ENCODE measurements around the gene CAMK2B.

Gene CAMK2B

DNA sequence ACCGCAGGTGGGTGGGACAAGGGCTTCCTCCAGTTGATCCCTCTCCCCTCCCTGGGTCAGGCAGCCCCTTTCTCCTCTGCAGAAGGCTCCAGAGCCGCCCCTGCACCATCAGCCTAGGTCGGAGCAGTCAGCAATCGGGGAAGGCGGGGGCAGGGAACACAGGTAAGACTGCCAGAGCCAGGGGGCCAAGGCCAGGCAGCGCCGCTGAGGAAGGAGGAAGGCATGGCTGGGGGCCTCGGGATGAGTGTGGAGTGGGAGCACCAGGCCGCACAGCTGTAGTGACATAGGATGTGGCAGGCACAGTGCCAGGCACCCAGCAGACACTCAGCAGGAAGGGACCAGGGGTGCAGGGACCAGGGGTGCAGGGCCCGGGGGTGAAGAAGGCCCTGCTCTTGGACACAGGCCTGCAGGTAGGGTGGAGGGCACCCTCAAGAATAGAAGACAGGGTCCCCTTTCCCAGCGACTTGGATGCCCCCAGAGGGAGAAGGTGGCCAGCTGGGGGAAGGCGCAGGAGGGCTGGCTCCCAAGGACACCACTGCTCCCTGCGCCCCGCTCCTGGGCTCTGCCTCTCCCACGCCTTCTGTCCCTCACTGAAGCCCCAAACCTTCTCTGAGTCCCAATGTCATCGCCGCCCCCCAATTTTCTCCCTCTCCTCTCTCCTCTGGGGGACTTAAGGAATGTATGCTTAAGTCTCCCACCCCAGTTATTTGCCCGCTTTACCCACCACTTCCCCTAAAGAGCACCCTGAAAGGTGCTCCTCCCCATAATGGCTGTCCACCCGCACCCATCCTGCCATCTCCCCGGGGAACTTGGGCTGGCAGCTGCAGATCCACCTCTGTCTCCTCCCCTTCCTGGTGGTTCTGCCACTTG is 38.5 kb downstream of the CAMK2B start:
- no peak for DNase-seq (ENCODE audit: low spot score)

DNA sequence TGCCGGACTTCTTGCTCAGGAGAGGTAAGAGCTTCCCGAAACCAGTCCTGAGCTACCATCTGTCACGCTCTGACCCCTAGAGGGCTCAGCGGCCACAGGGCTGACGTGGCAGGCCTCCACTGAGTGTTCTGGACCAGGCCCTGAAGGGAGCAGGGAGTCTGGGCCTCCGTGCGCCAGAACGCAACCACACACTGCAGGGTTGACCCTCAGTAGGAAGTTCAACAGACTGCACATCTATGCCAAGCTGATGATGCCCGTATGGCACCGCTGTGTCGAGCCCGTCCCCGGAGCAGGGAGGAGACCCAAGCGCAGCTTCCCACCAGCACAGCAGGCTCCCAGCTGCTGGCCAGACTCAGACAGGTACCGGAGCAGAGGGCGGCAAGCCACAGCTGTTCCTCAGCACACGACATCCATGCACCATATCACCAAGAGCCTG is 39.2 kb downstream of the CAMK2B start:
- no peak for DNase-seq (ENCODE audit: low spot score)

DNA sequence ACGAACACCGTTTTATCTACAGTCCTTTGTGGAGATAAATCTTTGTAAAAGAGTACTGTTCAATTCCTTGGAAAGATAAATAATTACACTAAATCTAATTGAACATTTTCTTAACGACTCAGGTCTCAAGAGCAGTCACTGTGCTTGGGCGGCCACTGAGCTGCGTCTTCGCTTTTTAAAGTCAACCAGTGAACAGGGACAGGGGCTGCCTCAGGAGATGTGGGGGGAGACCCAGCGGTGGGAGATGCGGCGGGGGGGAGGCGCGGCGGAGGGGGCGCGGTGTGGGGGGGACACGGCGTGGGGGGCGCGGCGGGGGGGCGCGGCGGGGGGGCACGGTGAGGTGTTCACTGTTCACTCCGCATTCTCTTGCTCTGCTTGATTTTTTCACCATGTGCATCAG is 39.8 kb downstream of the CAMK2B start:
- DNase-seq (ENCODE audit: low spot score): no peak

DNA sequence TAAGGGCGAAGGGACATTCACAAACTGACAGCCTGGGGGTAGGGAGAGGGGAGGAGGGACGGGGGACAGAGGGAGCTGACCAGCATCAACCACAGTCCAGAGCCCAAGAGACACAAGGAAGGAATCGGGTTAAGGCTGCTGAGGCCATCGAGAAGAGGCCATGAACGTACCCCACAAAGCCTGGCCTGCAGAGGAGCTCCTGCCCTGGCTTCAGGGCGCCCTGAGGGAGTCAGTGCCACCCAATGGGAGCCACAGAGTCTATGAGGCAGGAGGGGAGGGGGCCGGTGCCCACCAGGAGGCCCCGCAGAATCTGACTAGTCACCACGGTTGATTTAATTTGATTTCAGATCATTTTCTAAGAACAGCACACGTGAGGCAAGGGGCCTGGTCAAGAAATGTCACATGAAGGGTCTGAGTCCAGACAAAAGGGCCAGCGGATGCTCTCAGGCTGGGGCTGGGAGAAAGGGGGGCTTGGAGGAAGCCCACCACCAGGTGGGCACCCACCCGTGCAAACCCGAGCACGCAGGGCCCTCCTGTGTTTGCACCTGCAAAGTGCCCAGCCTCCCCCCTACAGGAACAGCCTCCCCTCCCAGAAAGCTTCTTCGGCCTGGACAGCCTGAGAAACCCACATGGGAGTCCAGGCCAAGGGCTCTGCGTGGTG is 40.4 kb downstream of the CAMK2B start:
- DNase-seq (ENCODE audit: low spot score): no peak

DNA sequence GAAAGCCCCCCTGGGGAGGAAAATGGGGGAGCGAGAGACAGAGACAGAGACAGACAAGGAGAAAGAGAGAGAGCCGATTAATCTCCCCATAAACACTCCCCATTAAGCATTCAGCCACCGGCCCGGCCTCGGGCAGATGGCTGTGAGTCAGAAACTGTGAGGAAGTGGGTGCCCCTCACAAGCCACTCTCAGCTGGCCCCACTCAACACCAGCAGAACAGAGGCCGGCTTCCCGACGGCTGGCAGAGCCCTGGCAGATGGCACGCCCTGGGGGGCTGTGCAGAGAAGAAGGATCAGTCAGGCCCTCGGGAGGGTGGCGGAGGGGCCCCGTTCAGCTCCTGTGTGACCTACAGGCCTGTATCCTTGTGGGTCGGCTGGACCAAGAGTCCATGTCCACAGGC is 41.2 kb downstream of the CAMK2B start:
- no peak for DNase-seq (ENCODE audit: low spot score)

DNA sequence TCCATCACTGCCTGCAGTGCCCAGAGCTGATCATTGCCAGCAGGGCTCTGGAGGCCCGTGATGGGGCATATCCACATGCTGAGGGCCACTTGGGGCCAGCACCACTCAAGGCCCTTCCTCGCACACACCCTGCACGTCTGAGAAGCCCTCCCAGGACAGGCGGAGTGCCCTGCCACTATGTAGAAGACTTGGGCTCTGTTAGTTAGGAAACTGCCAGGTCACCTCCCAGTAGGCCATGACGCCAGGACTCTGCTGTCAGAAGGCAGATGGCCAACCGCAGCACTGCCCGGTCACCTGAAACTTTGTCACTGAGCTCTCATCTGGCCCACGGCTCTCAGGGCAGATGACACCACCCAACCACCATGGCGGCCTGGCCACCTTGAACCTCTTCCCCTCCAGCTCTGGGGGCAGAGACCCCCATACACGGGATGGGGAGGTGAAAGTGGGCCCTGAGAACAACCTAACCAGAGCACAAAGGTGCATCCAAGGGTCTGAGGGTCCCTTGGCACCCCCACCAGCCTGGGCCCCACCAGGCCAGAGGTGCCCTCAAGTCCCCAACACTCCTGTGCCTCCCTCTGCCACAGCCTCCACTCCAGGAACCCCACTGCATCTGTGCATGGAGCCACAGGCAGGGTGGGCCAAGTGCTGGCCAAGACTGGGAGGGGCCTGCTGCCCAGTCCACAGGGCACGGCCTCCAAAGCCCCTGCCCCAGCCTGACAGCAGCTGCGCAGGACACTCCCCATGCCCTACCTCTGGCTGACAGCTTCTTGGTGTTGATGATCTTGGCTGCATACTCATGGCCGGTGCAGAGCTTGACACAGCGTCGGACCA is 41.8 kb downstream of the CAMK2B start:
- no peak for DNase-seq (ENCODE audit: low spot score)

DNA sequence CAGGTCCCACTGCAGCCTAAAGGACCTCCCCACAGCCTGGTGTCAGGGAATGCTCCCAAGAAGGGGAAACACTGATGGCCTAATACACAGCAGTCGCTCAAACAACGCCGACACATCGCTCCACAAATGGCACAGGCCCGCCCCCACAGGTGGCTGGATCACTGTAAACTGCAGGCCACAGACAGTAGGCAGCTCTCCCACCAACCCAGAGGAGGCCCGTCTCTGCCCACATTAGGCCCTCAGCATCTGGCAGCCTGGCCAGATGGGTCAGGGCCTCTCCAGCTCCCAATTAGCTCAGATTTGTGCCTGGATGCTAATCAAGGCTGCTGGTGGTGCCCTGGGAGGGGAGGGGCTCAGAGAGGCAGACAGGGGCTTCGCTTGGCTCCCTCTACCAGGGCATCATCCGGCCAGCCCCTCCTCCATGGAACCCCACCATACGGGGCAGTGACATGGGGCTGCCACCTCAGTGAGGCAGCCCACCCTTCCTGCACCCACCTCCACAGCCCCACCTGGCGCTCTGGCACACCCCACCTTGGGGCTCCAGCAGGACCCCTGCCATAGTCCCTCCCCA is 42.7 kb downstream of the CAMK2B start:
- DNase-seq (ENCODE audit: low spot score): no peak

DNA sequence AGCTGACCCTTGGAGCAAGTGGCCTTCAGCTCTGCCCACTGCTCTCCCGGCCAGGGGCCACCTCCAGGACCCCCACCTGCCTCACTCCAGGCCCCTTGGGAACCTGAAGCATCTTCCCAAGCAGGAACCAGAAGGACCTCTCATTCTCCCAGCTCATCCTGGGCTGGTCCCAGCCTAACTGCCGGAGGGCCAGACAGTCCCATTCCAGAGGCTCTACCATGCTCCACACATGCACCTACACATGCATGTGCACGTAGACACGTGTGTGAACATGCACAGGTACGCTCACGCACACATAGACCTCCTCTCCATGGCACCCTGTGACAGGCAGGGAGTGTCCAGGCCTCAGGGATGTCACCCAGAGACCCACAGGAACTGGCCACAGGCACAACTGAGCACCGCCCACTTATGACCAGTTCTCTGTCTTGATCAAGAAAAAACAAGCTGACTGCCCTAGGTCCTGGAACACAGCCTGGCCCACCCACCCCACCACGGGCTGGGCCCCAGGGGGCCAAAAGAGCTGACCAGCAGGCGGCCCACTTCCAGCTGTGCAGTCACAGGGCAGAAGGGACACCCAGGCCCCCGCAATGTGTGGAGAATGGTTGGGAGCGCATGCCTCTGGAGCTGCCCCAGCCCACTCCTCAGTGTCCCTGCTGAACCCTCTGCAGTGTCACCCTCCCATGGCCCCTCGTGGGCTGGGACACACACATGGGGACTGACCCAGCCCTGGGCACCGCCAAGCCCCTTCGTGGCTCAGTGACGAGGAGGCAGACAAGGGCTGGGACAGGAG is 43.4 kb downstream of the CAMK2B start:
- DNase-seq (ENCODE audit: low spot score): no peak

DNA sequence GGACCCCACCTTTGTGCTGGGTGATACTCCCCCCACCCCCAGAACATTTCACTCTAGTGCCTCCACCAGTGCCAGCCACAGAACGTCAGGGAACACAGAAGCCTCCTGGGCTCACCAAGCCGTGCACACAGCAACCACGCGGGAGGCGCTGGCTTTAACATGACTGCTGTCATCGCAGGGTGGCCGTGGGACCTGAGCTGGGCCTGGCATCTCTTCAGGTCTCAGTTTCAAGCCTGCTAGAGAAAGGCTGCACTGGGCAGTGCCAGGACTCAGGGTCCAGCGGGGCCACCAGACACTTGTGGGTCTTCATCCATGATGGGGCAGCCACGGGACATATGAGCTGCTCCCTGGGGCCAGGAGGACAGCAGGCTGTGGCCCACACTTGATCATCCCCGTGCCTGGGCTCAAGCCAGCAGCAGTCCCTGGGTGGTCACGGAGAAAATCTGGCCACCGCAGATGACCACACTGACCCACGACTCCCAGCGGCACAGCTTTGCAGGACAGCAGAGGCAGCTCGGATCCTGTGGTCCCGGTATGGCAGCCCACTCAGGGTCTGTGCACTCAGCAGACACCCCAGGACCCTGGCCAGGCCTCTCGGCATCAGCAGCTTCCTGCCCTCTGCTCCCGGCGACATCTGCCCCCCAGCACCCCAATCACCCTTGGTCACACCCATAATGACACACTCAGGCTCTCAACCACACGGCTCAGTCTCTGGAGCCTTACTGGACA is 44.2 kb downstream of the CAMK2B start:
- no peak for DNase-seq (ENCODE audit: low spot score)

DNA sequence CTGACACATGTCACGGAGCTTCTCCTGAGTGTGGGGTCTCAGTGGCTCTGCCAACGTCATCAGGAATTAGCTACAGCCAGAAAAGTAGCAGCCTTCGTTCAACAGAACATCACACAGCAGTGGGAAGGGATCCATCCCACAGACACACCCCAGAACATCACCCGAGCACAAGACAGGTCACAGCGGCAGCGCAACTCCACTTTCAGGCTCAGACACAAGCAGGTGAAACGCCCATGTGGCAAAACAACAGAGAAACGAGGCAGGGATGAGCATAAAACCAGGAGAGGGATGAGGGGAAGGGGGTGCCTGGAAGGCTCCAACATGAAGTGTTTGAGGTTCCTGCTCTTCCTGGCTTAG is 44.8 kb downstream of the CAMK2B start:
- no peak for DNase-seq (ENCODE audit: low spot score)

DNA sequence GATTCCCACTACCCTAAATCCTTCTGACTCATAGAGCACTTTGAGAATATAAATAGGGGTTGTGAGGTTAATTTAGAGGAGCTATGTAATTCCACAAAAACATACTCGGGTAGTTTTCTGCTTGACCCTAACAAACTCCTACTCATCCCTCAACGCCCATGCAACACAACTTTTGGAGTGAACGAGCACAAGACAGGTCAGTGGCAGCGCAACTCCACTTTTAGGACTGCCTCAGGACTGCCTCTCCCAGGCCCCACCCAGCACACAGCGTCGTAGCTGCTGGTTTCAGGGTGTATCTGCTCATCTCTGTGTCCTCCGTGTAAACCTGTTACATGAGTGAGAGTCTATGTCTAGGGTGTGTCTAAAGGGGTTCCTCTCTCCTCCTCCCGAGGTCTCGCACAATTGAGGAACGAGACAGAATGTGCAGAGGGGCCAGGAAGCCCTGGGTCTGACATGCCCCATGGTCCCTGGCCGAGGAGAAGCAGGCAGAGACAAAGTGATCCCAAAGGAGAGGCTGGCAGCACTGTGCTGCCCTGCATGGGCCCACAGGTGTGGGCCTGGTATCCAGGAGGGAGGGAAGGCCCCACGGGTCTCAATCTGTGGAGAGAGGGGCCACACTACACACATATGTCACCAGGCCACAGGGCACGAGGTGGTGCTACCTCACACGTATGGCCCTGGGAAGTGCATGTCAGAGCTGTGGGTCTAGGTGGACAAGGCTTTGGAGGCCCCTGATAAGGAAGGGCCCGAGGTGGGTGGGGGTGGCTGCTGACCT is 45.5 kb downstream of the CAMK2B start:
- no peak for DNase-seq (ENCODE audit: low spot score)

DNA sequence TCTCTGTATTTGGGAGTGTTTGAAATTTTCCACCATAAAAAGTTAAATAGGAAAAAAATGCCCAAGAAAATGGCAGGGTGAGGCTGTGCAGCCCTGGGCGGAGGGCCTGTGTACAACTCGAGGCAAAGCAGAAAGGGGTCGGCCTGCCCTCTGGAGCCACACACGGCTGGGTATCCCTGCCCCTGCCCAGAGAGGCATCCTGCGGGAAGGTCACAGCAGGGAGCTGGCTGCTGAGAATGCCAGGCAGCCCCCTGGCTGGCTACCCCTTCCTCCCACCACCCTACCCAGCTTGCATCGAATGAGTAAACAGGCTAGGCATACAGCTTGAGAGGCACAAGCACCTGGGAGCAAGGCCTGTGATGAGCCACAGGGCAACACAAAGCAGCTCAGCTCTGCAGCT is 46.1 kb downstream of the CAMK2B start:
- no peak for DNase-seq (ENCODE audit: low spot score)

DNA sequence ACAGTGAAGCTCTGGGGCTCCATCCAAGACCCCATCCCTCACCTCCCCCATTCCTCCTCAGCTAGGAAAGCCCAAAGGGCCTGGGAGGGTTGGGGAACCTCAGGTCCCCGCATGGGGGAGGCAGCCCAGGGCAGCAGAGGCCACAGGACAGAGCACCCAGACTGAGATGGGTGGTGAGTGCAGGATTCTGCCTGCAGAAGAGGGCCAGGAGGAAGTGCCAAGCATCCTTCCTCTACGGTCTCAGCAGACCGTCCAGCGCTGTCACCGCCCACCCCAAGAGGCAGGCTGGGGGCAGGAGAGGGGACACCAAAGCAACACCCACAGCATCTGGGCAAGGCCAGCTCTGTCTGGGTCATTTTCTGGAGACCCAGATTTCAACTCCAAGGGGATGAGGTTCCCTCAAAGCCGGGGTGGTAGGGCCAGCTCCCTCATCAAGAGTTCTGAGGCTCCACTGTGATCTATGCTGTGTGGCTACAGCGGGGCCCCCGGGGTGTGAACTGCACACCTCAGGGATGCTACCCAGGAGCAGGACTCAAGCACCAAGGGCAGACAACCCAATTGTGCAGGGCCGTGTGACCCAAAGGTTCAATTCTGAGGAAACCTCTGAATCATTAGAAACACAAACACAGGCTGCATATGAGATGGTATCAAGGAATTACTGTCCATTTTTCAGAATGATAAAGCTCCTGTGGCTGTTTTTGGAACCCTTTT is 46.8 kb downstream of the CAMK2B start:
- DNase-seq (ENCODE audit: low spot score): no peak

DNA sequence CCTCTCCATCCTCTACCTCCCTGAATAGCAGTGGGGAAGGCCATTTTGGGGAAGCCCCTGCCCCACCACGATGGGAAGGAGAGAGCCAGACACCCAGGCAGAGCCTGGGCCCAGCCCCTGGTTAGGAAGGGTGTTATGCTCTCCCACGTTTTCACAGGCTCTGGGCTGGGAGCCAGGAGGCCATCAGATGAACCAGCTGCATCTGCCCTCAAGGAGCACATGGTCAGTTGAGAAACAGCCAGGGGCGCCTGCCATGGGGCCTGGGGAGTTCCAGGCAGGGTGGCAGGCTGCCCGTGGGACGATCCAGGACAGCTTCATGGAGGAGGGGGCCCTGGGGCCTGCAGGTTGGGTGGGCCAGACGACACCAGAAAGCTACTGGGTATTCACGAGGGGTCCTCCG is 47.5 kb downstream of the CAMK2B start:
- DNase-seq (ENCODE audit: low spot score): no peak

DNA sequence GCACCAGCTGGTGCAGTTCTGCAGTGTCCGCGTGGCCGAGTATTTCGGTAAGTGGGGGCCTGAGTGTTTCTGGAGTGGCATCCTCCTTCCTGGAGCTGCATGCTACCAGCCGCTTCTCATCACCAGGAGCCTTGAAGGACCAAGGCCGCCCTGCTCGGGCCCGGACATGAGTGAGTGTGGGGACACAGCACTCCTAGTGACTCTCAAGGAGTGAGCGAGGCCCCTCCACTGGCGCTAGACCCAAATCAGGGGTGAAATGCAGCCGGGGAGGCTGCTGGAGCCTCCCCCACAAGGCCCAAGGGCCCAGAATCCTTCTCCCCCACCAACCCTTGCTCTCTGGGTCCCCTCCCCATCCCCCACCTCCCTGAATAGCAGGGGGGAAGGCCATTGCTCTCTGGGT is 48.0 kb downstream of the CAMK2B start:
- no peak for DNase-seq (ENCODE audit: low spot score)

DNA sequence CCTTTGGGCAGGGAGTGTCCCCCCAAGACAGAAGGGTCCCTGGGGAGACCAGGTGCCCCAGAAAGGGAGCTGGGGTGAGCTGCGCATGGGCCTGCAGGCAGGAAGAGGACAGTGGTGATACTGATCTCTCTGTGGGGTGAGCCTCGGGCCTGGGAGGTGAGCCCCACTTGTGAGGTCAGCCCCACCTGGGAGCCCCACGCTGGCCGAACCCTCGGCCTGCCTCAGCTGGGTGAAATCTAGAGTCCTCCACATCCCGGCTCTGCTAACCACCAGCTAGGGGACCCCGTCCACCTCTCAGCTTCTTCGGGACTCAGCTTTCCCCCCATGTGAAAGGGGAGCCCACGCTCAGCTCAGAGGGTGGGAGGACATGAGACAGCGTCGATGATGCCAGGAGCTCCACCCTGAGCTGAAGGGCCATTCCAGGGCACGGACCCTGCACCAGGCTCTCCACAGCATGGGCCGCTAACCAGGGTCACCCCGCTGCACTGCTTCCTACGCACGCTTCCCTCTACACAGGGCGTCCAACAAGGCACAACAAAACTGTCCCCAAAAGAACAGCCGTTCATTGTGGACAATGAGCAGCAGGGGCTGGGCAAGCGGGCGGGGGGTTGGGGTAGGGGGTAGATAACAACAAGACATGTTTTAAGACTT is 48.7 kb downstream of the CAMK2B start:
- DNase-seq (ENCODE audit: low spot score): no peak

DNA sequence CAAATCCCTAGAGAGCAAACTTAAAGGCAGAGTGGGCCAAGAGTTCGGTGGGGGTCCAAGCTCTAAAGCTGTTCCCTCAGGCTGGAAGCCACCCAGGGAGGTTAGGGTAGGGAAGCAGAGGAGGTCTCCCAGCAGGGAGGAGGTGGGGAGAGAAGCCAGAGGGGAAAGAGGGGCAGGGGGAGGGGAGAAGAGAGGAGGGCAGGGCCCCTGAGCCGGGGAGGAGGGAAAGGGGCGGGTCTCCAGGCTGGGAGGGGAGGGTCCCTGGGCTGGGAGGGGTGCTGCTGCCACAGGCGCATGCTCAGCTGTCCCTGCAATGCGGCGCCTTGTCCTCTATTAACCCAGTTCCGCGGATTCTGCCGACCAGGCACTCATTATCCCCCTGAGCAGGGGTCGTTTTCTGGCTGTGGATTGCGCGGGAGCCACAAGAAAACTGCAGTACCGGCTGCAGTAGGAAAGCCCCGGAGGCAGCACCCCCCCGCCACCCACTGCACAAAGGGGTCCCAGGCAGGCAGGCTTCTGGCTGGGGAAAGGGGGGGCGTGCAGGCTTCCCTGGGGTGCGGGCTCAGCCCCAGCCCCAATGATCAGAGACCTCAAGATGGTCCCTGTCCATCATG is 49.3 kb downstream of the CAMK2B start:
- DNase-seq (ENCODE audit: low spot score): no peak

DNA sequence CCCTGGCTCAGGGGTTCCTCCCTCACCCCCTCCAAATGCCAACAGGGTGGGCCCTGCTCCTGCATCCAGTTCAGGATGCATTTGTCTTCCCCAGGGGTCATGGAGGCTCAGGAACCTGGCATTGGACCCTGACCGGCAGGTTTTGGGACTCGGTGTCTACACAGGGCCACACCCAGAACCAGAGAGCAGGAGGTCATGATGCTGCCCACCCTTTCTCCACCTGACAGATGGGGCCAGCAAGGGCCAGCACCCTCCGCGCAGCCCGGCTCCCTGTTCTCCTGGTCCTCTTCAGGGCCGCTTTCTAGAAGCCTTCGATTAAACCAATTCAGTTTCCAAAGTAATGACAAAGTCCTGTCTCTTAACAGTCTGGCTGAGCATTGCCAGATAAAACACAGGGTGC is 50.2 kb downstream of the CAMK2B start:
- DNase-seq (ENCODE audit: low spot score): no peak

DNA sequence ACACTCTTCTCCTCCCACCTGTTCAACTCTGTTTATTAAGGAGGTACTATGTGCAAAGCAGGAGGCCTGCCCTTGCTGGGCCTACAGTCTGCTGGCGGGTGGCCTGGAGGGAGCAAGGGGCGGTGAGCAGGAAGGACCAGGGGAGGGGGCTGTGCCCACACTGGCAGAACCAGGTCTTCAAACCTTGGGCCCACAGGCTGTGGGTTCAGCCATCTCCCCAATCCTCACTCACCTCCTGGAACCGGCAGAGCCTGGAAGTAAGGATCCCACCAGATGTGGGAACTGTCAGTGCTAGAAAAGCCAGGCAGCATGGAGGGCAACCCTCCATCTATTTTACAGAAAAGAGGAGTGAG is 50.8 kb downstream of the CAMK2B start:
- no peak for DNase-seq (ENCODE audit: low spot score)
